ENCODE data around the gene CCNG1.
"Not testable (repeated sequence)": the region's sequence is repeated elsewhere in the genome, so short reads cannot be mapped to it uniquely, and the experiment has no call there.

Gene CCNG1

GRCh38 chr5:163437309-163438182 lies at the start of gene CCNG1:
TSS of gene CCNG1 (plus strand) at chr5:163437595. CDS start at chr5:163439257, 1,662 bp downstream.
- peak; percentile 88 for DNase-seq

- no peak for DNase-seq
Measured at GRCh38 chr5:163395792-163396191, 41.6 kb upstream of the CCNG1 start.

- DNase-seq: not testable (repeated sequence)
Measured at GRCh38 chr5:163396818-163397340, 40.5 kb upstream of the CCNG1 start.

- no peak for DNase-seq
Measured at GRCh38 chr5:163397354-163397753, 40.0 kb upstream of the CCNG1 start.

- DNase-seq: no peak
Measured at GRCh38 chr5:163399923-163400322, 37.5 kb upstream of the CCNG1 start.

- no peak for DNase-seq
Measured at GRCh38 chr5:163401271-163401670, 36.1 kb upstream of the CCNG1 start.

- DNase-seq: no peak
Measured at GRCh38 chr5:163402007-163402406, 35.4 kb upstream of the CCNG1 start.

GRCh38 chr5:163404364-163405173 lies 32.8 kb upstream of the CCNG1 start:
- no peak for DNase-seq

GRCh38 chr5:163407034-163407655 lies 30.2 kb upstream of the CCNG1 start:
- DNase-seq: no peak

- peak; percentile 10 for DNase-seq
Measured at GRCh38 chr5:163408311-163408923, 29.0 kb upstream of the CCNG1 start.

GRCh38 chr5:163409384-163409783 lies 28.0 kb upstream of the CCNG1 start:
- DNase-seq: no peak

GRCh38 chr5:163410505-163410904 lies 26.9 kb upstream of the CCNG1 start:
- no peak for DNase-seq

- DNase-seq: not testable (repeated sequence)
Measured at GRCh38 chr5:163415673-163416072, 21.7 kb upstream of the CCNG1 start.

- no peak for DNase-seq
Measured at GRCh38 chr5:163424836-163425235, 12.6 kb upstream of the CCNG1 start.

- not testable (repeated sequence) for DNase-seq
Measured at GRCh38 chr5:163426128-163426527, 11.3 kb upstream of the CCNG1 start.

- DNase-seq: no peak
Measured at GRCh38 chr5:163432544-163432943, 4.9 kb upstream of the CCNG1 start.

- DNase-seq: no peak
Measured at GRCh38 chr5:163433271-163433670, 4.1 kb upstream of the CCNG1 start.

GRCh38 chr5:163434401-163434866 lies 3.0 kb upstream of the CCNG1 start:
- no peak for DNase-seq

- DNase-seq: no peak
Measured at GRCh38 chr5:163436515-163436914, 880 bp upstream of the CCNG1 start.

- no peak for DNase-seq
Measured at GRCh38 chr5:163437011-163437308, 435 bp upstream of the CCNG1 start.

- DNase-seq: no peak
Measured at GRCh38 chr5:163439092-163439425, 1.7 kb downstream of the CCNG1 start.

GRCh38 chr5:163440954-163441353 lies 3.6 kb downstream of the CCNG1 start:
- no peak for DNase-seq

- DNase-seq: no peak
Measured at GRCh38 chr5:163444526-163444925, 7.1 kb downstream of the CCNG1 start.

Measured in NCI-H1092 (cell line).